OCI-LY1 (cell line): ENCODE measurements around the gene LRMDA.

Experiments used
- CTCF ChIP-seq: fragments of 200-600 bp; sonication (generic), shearing (Covaris generic); IDR thresholded peaks from 2 replicates; pipeline ENCODE4 v1.5.1; 2017; ENCODE audit warnings: mild to moderate bottlenecking, antibody characterized with exemption, low read length, moderate library complexity, mixed read lengths
- EZH2 ChIP-seq: fragments of 200-600 bp; sonication (generic), shearing (Covaris generic); IDR thresholded peaks from 2 replicates; pipeline ENCODE4 v1.8.0; 2017; ENCODE audit warnings: borderline replicate concordance, mixed run types, mild to moderate bottlenecking, antibody characterized with exemption, low read length, moderate library complexity, mixed read lengths

DNA sequence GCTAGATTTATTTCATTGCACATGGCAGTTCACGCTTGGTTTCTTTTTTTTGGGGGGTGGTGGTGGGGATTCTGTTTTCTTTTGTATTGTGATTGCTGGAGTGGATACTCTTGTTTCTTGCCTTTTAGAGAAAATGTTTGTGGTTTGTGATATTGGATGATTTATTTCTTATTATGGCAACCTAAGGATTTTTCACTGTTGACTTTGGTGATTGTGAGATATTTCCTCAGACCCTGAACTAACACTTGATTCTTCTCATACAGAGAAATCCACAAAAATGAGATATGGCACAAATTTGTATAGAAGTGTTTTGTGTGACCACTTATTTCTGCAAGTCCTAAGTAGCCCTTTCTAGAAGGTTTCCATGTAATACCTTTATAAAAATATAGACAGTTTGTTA is 871.1 kb downstream of the LRMDA start:
- TF ChIP-seq EZH2: no peak
- no peak for TF ChIP-seq CTCF
